GM23248 (cell line): ENCODE measurements around the gene ZSCAN5B.

Experiments
- EZH2 ChIP-seq: fragments of 200-600 bp; sonication (generic); IDR thresholded peaks from 2 replicates; pipeline ENCODE4 v1.6.1; 2018; ENCODE audit warnings: antibody characterized with exemption, mild to moderate bottlenecking; ENCODE audit not compliant: insufficient read depth, poor library complexity, severe bottlenecking
- EZH2phosphoT487 ChIP-seq: fragments of 200-600 bp; sonication (generic); IDR thresholded peaks from 2 replicates; pipeline ENCODE4 v1.6.1; 2018; ENCODE audit warnings: antibody characterized with exemption, moderate library complexity, mild to moderate bottlenecking, low read depth; ENCODE audit not compliant: insufficient read depth

DNA sequence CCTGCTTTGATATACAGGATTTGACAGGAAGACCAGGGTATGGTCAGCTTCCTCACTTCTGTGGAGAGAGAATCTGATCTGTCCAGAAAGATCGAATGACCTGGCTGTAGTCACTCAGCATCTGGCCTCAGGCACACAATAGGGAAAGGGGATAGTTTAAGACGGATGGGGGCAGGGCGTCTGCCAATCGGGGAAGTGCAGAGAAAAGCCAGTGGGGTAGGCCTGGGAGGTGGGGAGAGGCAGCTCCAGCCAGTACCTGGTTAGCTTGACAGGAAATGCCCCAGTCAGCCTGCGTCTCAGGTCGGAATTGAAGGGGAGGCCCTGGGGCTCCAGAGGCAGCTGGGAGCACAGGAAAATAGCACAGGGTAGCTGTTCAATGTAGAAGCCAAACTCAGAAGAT is 44.1 kb downstream of the ZSCAN5B start:
- TF ChIP-seq EZH2 (no peak), EZH2phosphoT487 (no peak)
